Measurements from ENCODE around the gene TCF25. TPM values are rescaled to one million over a fixed set of nuclear protein-coding genes. Genes with fewer than 3 reads are reported as not detected.

Gene TCF25
- total and polyA plus RNA-seq, 8 donors = 124 to 748 (median 216) TPM

- peak overlapping the region in 3 of 5 donors; percentile 31 to 67 (median 58) for H3K27ac ChIP-seq
- H3K4me1 ChIP-seq = peaks cover 34 to 59% (median 45%) of the 10 kb centered on the region in 4 donors
- H3K36me3 ChIP-seq = peaks cover 0 to 9% (median 8%) of the 10 kb centered on the region in 4 donors
- peak; percentile 77 to 93 for DNase-seq
- TF ChIP-seq POLR2AphosphoS5 (IDR thresholded peaks at IDR 0.05) (peak; percentile 53 to 64 (median 62)), POLR2A (IDR thresholded peaks at IDR 0.05) (no peak), CTCF (IDR thresholded peaks at IDR 0.05) (no peak), EP300 (IDR thresholded peaks at IDR 0.05) (no peak)
- 0 to 1% (median 1%) methylated on average over 28 to 39 of the region's 39 CpGs for WGBS, 5 donors
- no peaks in the 10 kb centered on the region for H3K9me3 ChIP-seq
- H3K4me3 ChIP-seq = peak overlapping the region; percentile 32 to 49 (median 36)
- H3K27me3 ChIP-seq = peaks cover 0 to 54% (median 18%) of the 10 kb centered on the region in 3 donors
- intact Hi-C loops (cut with DNase I; ENCODE audit: low total_unique reads) = no loop called here
Measured at GRCh38 chr16:89917773-89918452, 44.5 kb downstream of the TCF25 start.

- Histone ChIP-seq H3K27ac (peak within 1 kb of the TSS in 3 of 5 donors; percentile 31 to 67 (median 58)), H3K27me3 (peaks cover 5 to 61% (median 24%) of the 10 kb centered on the region in 3 donors), H3K4me1 (peaks cover 42 to 67% (median 51%) of the 10 kb centered on the region in 4 donors), H3K4me3 (peak within 1 kb of the TSS; percentile 32 to 49 (median 36)), H3K9me3 (no peaks in the 10 kb centered on the region), H3K36me3 (peaks cover 0 to 1% (median under 1%) of the 10 kb centered on the region in 4 donors)
- TF ChIP-seq EP300 (IDR thresholded peaks at IDR 0.05) = no peak
- TF ChIP-seq POLR2A (IDR thresholded peaks at IDR 0.05) = no peak
- peak in 3 of 7 experiments; percentile 16 to 29 (median 18) for TF ChIP-seq CTCF (IDR thresholded peaks at IDR 0.05)
- no peak for TF ChIP-seq POLR2AphosphoS5 (IDR thresholded peaks at IDR 0.05)
- intact Hi-C loops (cut with DNase I; ENCODE audit: low total_unique reads) = no loop called here
- 6 to 9% (median 8%) methylated on average over 22 to 23 of the region's 23 CpGs for WGBS, 5 donors
- DNase-seq = peak in 1 of 2 donors; percentile 72
Measured at GRCh38 chr16:89918453-89919347, 45.3 kb downstream of the TCF25 start, which contains the start of gene MC1R. MC1R (plus strand) TSS chr16:89918862; CDS start chr16:89919259, 397 bp downstream.

GRCh38 chr16:89919535-89920406 is 46.4 kb downstream of the TCF25 start:
- no peak overlapping the region for H3K4me3 ChIP-seq
- intact Hi-C loops (cut with DNase I; ENCODE audit: low total_unique reads) = no loop called here
- DNase-seq = no peak
- no peak overlapping the region for H3K27ac ChIP-seq
- H3K9me3 ChIP-seq = no peaks in the 10 kb centered on the region
- H3K27me3 ChIP-seq = peaks cover 16 to 72% (median 35%) of the 10 kb centered on the region in 3 donors
- no peak for TF ChIP-seq EP300 (IDR thresholded peaks at IDR 0.05)
- H3K36me3 ChIP-seq = no peaks in the 10 kb centered on the region
- WGBS, 5 donors = 87 to 92% (median 91%) methylated on average over 46 to 52 of the region's 52 CpGs
- H3K4me1 ChIP-seq = peaks cover 48 to 77% (median 60%) of the 10 kb centered on the region in 4 donors

GRCh38 chr16:89920723-89921122 is 47.3 kb downstream of the TCF25 start:
- no peak for DNase-seq
- Histone ChIP-seq H3K9me3 (no peaks in the 10 kb centered on the region), H3K4me1 (peaks cover 51 to 87% (median 67%) of the 10 kb centered on the region in 4 donors), H3K4me3 (no peak overlapping the region), H3K27ac (peak overlapping the region in 3 of 5 donors; percentile 82 to 90 (median 89)), H3K27me3 (peaks cover 18 to 82% (median 41%) of the 10 kb centered on the region in 3 donors), H3K36me3 (no peaks in the 10 kb centered on the region)
- TF ChIP-seq CTCF (IDR thresholded peaks at IDR 0.05) = no peak
- no peak for TF ChIP-seq EP300 (IDR thresholded peaks at IDR 0.05)
- no peak for TF ChIP-seq POLR2A (IDR thresholded peaks at IDR 0.05)
- TF ChIP-seq POLR2AphosphoS5 (IDR thresholded peaks at IDR 0.05) = no peak
- intact Hi-C loops (cut with DNase I; ENCODE audit: low total_unique reads) = no loop called here
- WGBS, 5 donors = 39 to 45% (median 41%) methylated on average over 6 of the region's 6 CpGs
